Mucosa of rectum (tissue), 2 donors: Measurements from ENCODE around the gene MTM1.

Source experiments
- H3K27ac ChIP-seq, 2 donors: one replicate each; pipeline ENCODE4 v1.7.0; 2013; ENCODE audit warnings: inconsistent platforms in 2 of 2, low read depth in 2 of 2, low read length in 2 of 2
- H3K27me3 ChIP-seq, 2 donors: one replicate each; pipeline ENCODE4 v1.7.0; 2013; ENCODE audit warnings: low read length in 2 of 2; ENCODE audit not compliant: control insufficient read depth in 2 of 2, insufficient read depth in 2 of 2
- H3K36me3 ChIP-seq, 2 donors: one replicate each; pipeline ENCODE4 v1.7.0; 2013; ENCODE audit warnings: low read length in 2 of 2; ENCODE audit not compliant: control insufficient read depth in 2 of 2, insufficient read depth in 2 of 2
- H3K4me1 ChIP-seq, 2 donors: one replicate each; pipeline ENCODE4 v1.7.0; 2013; ENCODE audit warnings: low read length in 2 of 2, mild to moderate bottlenecking in 1 of 2; ENCODE audit not compliant: control insufficient read depth in 2 of 2, insufficient read depth in 2 of 2
- H3K4me3 ChIP-seq, 2 donors: one replicate each; pipeline ENCODE4 v1.7.0; 2013; ENCODE audit warnings: low read length in 2 of 2
- H3K9ac ChIP-seq, 2 donors: one replicate each; pipeline ENCODE4 v1.7.0; 2013; ENCODE audit warnings: low read length in 2 of 2, low read depth in 1 of 2, mild to moderate bottlenecking in 1 of 2
- H3K9me3 ChIP-seq, 2 donors: one replicate each; pipeline ENCODE4 v1.7.0; 2013; ENCODE audit warnings: low read length in 2 of 2; ENCODE audit not compliant: control insufficient read depth in 2 of 2
- donor health status: healthy.
- donor health status: Normal muscosa, but diverticular disease.

Gene MTM1

DNA sequence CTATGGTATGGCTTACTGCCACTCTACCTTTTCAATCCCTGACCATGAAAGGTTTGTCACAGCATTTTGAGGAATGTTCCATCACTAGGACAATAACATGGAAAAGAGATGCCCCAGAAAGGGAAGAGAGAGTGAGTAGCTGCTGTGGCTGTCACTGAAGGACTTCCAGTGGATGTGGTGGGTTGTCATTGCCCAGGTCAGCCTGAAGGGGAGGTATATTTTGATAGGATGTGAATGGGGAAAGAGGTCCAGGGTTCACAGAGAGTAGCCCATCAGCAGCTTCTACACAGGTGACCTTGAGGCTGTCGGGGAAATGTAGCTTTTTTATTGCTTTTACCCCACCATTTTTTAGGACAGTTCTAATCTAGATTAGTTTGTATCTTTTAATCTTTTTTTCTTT is 30.8 kb downstream of the MTM1 start:
- H3K27ac ChIP-seq: no peak overlapping the region
- H3K36me3 ChIP-seq: peaks cover 22 to 30% of the 10 kb centered on the region in 2 donors
- no peaks in the 10 kb centered on the region for H3K9me3 ChIP-seq
- no peaks in the 10 kb centered on the region for H3K4me1 ChIP-seq
- H3K9ac ChIP-seq: no peak overlapping the region
- H3K27me3 ChIP-seq: no peaks in the 10 kb centered on the region
- no peak overlapping the region for H3K4me3 ChIP-seq

DNA sequence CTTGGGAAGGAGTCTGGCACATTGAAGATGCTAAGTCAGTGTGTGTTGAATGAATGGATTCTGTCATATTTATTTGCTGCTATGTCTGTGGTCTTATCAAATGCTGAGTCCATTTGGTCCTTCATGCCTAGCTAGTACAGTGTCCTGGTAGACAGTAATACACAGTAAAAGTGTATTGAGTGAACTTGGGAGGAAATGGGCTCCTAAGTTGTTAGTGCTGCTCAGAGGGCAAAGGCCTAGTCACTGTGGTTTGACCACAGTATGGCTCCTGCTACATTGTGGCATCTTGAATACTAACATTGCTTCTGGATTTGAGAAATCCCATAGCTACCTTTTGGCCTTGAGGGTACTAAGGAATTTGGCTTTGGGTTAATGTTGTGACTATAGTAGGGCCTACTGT is 33.9 kb downstream of the MTM1 start:
- H3K4me1 ChIP-seq: no peaks in the 10 kb centered on the region
- no peaks in the 10 kb centered on the region for H3K27me3 ChIP-seq
- no peak overlapping the region for H3K9ac ChIP-seq
- H3K9me3 ChIP-seq: no peaks in the 10 kb centered on the region
- peaks cover 22 to 24% of the 10 kb centered on the region in 2 donors for H3K36me3 ChIP-seq
- H3K4me3 ChIP-seq: no peak overlapping the region
- no peak overlapping the region for H3K27ac ChIP-seq

DNA sequence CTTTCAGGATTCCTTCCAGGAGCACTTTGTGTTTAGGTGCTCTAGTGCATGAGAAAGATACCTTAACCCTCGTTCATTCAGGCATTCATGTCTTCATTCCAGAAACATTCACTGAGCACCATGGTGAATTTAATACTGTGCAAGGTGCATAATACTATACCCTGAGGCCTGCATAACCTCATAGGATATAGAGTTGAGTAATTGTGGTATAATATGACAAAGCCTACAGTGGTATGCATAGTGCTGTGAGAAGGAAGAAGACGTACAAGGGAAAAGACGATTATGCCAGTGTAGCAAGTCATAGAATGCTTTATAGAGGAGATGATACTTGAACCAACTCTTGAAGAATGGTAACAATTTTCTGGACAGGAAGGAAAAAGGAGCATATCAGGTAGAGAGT is 34.3 kb downstream of the MTM1 start:
- no peak overlapping the region for H3K27ac ChIP-seq
- H3K27me3 ChIP-seq: no peaks in the 10 kb centered on the region
- no peak overlapping the region for H3K9ac ChIP-seq
- no peaks in the 10 kb centered on the region for H3K4me1 ChIP-seq
- H3K9me3 ChIP-seq: no peaks in the 10 kb centered on the region
- H3K36me3 ChIP-seq: peaks cover 22 to 24% of the 10 kb centered on the region in 2 donors
- no peak overlapping the region for H3K4me3 ChIP-seq

DNA sequence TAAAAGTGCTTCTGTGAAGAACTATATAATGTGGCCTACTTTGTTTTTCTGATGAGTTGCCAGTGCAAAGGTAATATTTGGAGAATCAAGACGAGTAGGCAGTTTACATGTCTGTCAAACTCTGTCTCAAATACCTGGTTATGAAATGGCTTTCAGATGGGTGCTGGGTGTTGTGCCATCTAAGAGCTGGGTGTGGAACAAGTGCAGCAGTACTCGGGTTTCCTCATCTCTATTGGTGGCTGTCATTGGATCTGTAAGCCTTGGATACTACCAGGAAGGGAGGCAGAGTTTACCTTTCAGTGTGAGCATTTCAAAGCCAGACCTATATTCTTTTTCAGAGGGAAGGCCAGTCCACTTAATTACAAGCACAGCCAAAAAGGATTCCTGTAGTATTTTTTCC is 37.2 kb downstream of the MTM1 start:
- Histone ChIP-seq H3K9me3 (no peaks in the 10 kb centered on the region), H3K36me3 (peaks cover 17% of the 10 kb centered on the region in 2 donors), H3K4me1 (no peaks in the 10 kb centered on the region), H3K27me3 (no peaks in the 10 kb centered on the region), H3K27ac (no peak overlapping the region), H3K9ac (no peak overlapping the region), H3K4me3 (no peak overlapping the region)

DNA sequence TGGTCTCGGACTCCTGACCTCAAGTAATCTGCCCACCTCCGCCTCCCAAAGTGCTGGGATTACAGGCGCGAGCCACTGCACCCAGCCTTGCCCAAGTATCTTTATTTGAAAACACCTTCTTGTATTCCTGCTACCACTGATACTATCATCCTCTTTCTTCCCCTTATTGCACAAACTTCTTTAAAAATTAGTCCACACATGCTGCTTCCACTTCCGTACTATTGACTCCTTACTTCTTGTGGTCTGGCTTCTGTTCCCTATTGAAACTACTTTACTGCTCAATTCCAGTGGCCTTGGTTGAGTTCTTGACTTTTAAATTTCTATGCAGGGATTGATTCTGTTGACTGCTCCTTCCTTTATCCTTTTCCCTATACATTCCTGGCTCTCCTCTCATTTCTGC is 38.8 kb downstream of the MTM1 start:
- Histone ChIP-seq H3K36me3 (peaks cover 8 to 13% of the 10 kb centered on the region in 2 donors), H3K4me3 (no peak overlapping the region), H3K9me3 (no peaks in the 10 kb centered on the region), H3K9ac (no peak overlapping the region), H3K4me1 (no peaks in the 10 kb centered on the region), H3K27ac (no peak overlapping the region), H3K27me3 (no peaks in the 10 kb centered on the region)

- H3K27me3 ChIP-seq: no peaks in the 10 kb centered on the region
- no peak overlapping the region for H3K27ac ChIP-seq
- H3K9ac ChIP-seq: no peak overlapping the region
- H3K9me3 ChIP-seq: no peaks in the 10 kb centered on the region
- peaks cover 17 to 18% of the 10 kb centered on the region in 2 donors for H3K36me3 ChIP-seq
- H3K4me1 ChIP-seq: no peaks in the 10 kb centered on the region
- H3K4me3 ChIP-seq: no peak overlapping the region
Observed at GRCh38 chrX:150610043-150610442, 41.6 kb downstream of the MTM1 start.

- no peaks in the 10 kb centered on the region for H3K4me1 ChIP-seq
Observed at GRCh38 chrX:150610446-150610845, 42.0 kb downstream of the MTM1 start.

DNA sequence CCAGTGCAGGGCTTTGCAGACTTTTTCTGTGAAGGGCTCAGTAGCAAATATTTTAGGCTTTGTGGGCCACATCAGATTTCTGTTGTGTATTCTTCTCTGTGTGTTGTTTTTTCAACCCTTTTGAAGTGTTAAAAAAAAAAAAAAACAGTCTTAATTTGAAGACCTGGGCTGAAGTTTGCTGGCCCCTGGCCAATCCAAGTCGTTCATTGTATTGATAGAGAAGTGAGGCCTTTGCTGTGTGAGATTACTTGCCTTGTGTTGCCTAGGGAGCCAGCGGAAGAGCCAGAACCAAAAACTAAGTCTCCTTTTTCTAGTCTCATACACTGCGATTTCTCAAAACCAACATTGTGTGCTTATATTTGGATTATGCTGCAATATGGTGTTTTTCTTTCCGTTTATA is 46.9 kb downstream of the MTM1 start:
- H3K4me1 ChIP-seq: no peaks in the 10 kb centered on the region
- H3K36me3 ChIP-seq: peaks cover 27 to 29% of the 10 kb centered on the region in 2 donors
- no peaks in the 10 kb centered on the region for H3K27me3 ChIP-seq
- H3K9me3 ChIP-seq: no peaks in the 10 kb centered on the region
- H3K4me3 ChIP-seq: no peak overlapping the region
- no peak overlapping the region for H3K9ac ChIP-seq
- no peak overlapping the region for H3K27ac ChIP-seq

More at GRCh38 chrX:150610446-150610845, 42.0 kb downstream of the MTM1 start:
- no peak overlapping the region for H3K4me3 ChIP-seq
- no peaks in the 10 kb centered on the region for H3K9me3 ChIP-seq
- H3K9ac ChIP-seq: no peak overlapping the region
- peaks cover 19 to 20% of the 10 kb centered on the region in 2 donors for H3K36me3 ChIP-seq
- no peaks in the 10 kb centered on the region for H3K27me3 ChIP-seq
- H3K27ac ChIP-seq: no peak overlapping the region

- Histone ChIP-seq H3K36me3 (peaks cover 28 to 36% of the 10 kb centered on the region in 2 donors), H3K4me1 (no peaks in the 10 kb centered on the region), H3K27ac (no peak overlapping the region), H3K9me3 (no peaks in the 10 kb centered on the region), H3K4me3 (no peak overlapping the region), H3K27me3 (no peaks in the 10 kb centered on the region), H3K9ac (no peak overlapping the region)
Observed at GRCh38 chrX:150616179-150616862, 47.9 kb downstream of the MTM1 start.

- H3K9ac ChIP-seq: no peak overlapping the region
- no peak overlapping the region for H3K4me3 ChIP-seq
- H3K27me3 ChIP-seq: no peaks in the 10 kb centered on the region
- no peaks in the 10 kb centered on the region for H3K4me1 ChIP-seq
- H3K27ac ChIP-seq: no peak overlapping the region
- peaks cover 29 to 41% of the 10 kb centered on the region in 2 donors for H3K36me3 ChIP-seq
- H3K9me3 ChIP-seq: no peaks in the 10 kb centered on the region
Observed at GRCh38 chrX:150616863-150617198, 48.4 kb downstream of the MTM1 start.
